Natural killer cell (primary cell): ENCODE measurements around the gene E2F4. TPM values are rescaled to one million over a fixed set of nuclear protein-coding genes. Genes with fewer than 3 reads are reported as not detected.

Experiments
- ATAC-seq, 3 donors: fragments of 150-1000 bp in 2 of 3; fragments of 200-7000 bp in 1 of 3; cut with Tn5 transposase; 1 replicate in 1 of 3; 2 replicates in 2 of 3; pipeline ENCODE4 v1.10.0; 2021; ENCODE audit warnings: mild to moderate bottlenecking in 2 of 3, moderate library complexity in 2 of 3
- DNase-seq, 2 donors: peaks; one replicate each; pipeline versions ENCODE4 v3.0.0 to v3.0.0-alpha.2; 2013 to 2021; ENCODE audit warnings: mixed read lengths in 1 of 2
- H3K27ac ChIP-seq: one replicate; pipeline ENCODE4 v1.5.1; 2013; ENCODE audit warnings: mild to moderate bottlenecking, low read length
- H3K27me3 ChIP-seq: one replicate; pipeline ENCODE4 v1.6.1; 2013; ENCODE audit warnings: low read length; ENCODE audit not compliant: control insufficient read depth, insufficient read depth
- H3K36me3 ChIP-seq: one replicate; pipeline ENCODE4 v1.6.1; 2013; ENCODE audit warnings: low read length; ENCODE audit not compliant: control insufficient read depth, insufficient read depth
- H3K4me1 ChIP-seq: one replicate; pipeline ENCODE4 v1.6.1; 2013; ENCODE audit warnings: low read length; ENCODE audit not compliant: control insufficient read depth, insufficient read depth
- H3K4me3 ChIP-seq: one replicate; pipeline ENCODE4 v1.5.1; 2013; ENCODE audit warnings: low read length
- H3K9me3 ChIP-seq: one replicate; pipeline ENCODE4 v1.6.1; 2013; ENCODE audit warnings: low read length; ENCODE audit not compliant: control insufficient read depth, insufficient read depth
- H3K27ac Mint-ChIP-seq, 2 donors: one replicate each; pipeline ENCODE4 v1.8.0; 2022; ENCODE audit warnings: mild to moderate bottlenecking in 2 of 2, mixed read lengths in 2 of 2, moderate library complexity in 1 of 2
- H3K27me3 Mint-ChIP-seq, 2 donors: one replicate each; pipeline ENCODE4 v1.8.0; 2022; ENCODE audit warnings: low read depth in 2 of 2, mixed read lengths in 2 of 2
- H3K36me3 Mint-ChIP-seq: one replicate; pipeline ENCODE4 v1.8.0; 2022; ENCODE audit warnings: mixed read lengths
- H3K4me1 Mint-ChIP-seq, 2 donors: one replicate each; pipeline ENCODE4 v1.8.0; 2022; ENCODE audit warnings: mixed read lengths in 2 of 2
- H3K4me3 Mint-ChIP-seq: one replicate; pipeline ENCODE4 v1.8.0; 2022; ENCODE audit warnings: mild to moderate bottlenecking, moderate library complexity, mixed read lengths
- H3K9me3 Mint-ChIP-seq, 2 donors: one replicate each; pipeline ENCODE4 v1.8.0; 2022; ENCODE audit warnings: mixed read lengths in 2 of 2
- CTCF ChIP-seq: fragments of 200-600 bp; IDR thresholded peaks from one replicate; pipeline ENCODE4 v1.8.0; 2022; ENCODE audit warnings: antibody characterized with exemption
- WGBS: methylation state at CpG from one replicate; pipeline ENCODE4 v1.1.7; 2013; ENCODE audit warnings: missing lambda C conversion rate; ENCODE audit not compliant: insufficient coverage; 5-methylcytosine and 5-hydroxymethylcytosine counted together
- intact Hi-C: fragments of 100-400 bp; cut with micrococcal nuclease; formaldehyde crosslinking; loops from one replicate; pipeline ENCODE4 v1.14.2; 2022
- total RNA-seq, 4 donors: library from RNA; stranded (reverse); fragments of 120-200 nt in 1 of 4; gene quantifications; one replicate each; pipeline versions ENCODE4 v1.2.3 to v1.2.4, GENCODE V29; 2013 to 2022

The E2F4 gene
- total RNA-seq, 3 donors from 2014 or later (not counting 1 experiment from before 2014, with no cell fraction given): 57.6 to 91.7 (median 74.5) TPM

DNA sequence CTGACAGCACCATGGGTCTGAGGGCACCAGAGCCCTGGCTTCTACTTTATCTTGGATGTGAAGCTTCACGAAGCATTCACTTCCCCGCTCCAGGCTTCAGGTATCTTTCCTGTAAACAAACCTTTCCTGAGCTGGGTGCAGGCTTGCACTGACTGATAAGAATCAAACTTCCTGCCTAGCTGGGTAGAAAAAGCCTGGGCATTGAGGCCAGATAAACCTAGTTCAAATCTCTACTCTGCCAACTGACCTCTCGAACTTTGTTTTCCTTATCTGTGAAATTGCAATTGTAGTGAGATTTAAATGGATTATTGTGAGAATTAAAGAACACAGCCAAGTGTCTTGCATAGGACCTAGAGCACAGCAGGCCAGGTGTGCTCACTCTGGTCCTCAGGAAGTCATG, 32.0 kb downstream of the E2F4 start:
- peaks cover 28 to 34% of the 10 kb centered on the region in 2 donors for H3K4me1 Mint-ChIP-seq
- DNase-seq: no peak

GRCh38 chr16:67226295-67226803, 34.4 kb downstream of the E2F4 start:
- Mint-ChIP-seq H3K9me3 (no peaks in the 10 kb centered on the region), H3K27me3 (no peaks in the 10 kb centered on the region), H3K36me3 (no peaks in the 10 kb centered on the region), H3K4me3 (peak overlapping the region; percentile 100), H3K4me1 (peaks cover 28 to 29% of the 10 kb centered on the region in 2 donors), H3K27ac (peak overlapping the region; percentile 96 to 99)
- WGBS: 13% methylated on average over 12 of the region's 12 CpGs
- ATAC-seq: no peak
- H3K27me3 ChIP-seq: no peaks in the 10 kb centered on the region
- H3K4me1 ChIP-seq: peaks cover 26% of the 10 kb centered on the region
- peak overlapping the region; percentile 100 for H3K4me3 ChIP-seq
- no peak for TF ChIP-seq CTCF
- H3K9me3 ChIP-seq: no peaks in the 10 kb centered on the region
- peaks cover 26% of the 10 kb centered on the region for H3K36me3 ChIP-seq
- H3K27ac ChIP-seq: peak overlapping the region; percentile 80
- intact Hi-C loops: loop anchor here (2.0 kb wide), 2 partner anchors 34 to 42 kb away; partner anchors contain the start of gene E2F4
- DNase-seq: no peak

More for the DNA sequence above, 32.0 kb downstream of the E2F4 start:
- peaks cover 4% of the 10 kb centered on the region for H3K36me3 ChIP-seq
- H3K27me3 ChIP-seq: no peaks in the 10 kb centered on the region
- ATAC-seq: no peak
- intact Hi-C loops: no loop called here
- no peak overlapping the region for H3K4me3 ChIP-seq
- Mint-ChIP-seq H3K4me3 (no peak overlapping the region), H3K36me3 (no peaks in the 10 kb centered on the region), H3K27me3 (no peaks in the 10 kb centered on the region), H3K27ac (no peak overlapping the region), H3K9me3 (no peaks in the 10 kb centered on the region)
- H3K4me1 ChIP-seq: peaks cover 26% of the 10 kb centered on the region
- no peak overlapping the region for H3K27ac ChIP-seq
- WGBS: 54% methylated on average over 3 of the region's 3 CpGs
- no peaks in the 10 kb centered on the region for H3K9me3 ChIP-seq
- no peak for TF ChIP-seq CTCF

DNA sequence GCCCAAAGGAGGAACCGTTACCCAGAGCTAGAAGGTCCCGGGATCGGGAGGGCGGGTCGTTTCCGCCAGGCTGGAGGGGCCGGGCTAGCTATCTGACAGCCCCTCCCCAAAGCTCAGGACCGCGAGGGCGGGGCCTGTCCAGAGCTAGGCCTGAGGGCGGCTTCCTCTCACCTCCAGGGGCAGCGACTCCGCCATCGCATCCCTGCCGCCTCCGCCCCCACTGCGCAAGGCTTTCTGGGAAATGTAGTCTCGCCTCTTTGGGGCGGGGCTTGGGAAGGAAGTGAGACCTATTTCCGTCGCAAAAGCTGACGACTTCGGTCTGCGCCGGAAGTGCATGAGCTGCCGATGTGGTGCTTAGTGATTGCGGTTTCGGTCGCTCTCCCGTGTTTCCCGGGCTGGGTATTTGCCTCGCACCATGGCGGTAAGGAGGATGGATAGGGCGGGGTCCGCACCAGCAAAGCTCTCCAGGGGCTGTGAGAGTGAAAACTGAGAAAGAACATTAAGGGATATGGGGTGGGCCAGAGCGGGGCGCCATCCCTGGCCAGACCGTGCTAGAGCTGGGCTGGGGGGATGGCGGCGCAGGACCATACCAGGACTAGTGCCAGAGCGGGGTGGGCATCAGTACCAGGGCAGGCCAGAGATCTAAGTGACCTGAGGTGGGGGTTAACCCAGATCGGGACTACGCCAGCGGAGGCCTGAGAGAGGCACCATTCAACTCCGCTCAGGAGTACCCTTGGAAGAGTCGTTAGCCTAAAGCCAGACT, 35.0 kb downstream of the E2F4 start, which contains the start of gene TMEM208:
TMEM208 (plus strand) TSS at position 327 of the 763 bp plus-strand sequence; CDS start at position 416, 89 bp downstream.
- ATAC-seq (peak; percentile 97 to 99 (median 97)), DNase-seq (peak; percentile 99)
- H3K27me3 Mint-ChIP-seq: no peaks in the 10 kb centered on the region
- peak within 1 kb of the TSS; percentile 96 to 99 for H3K27ac Mint-ChIP-seq
- WGBS: under 1% methylated on average over 46 of the region's 46 CpGs
- no peaks in the 10 kb centered on the region for H3K9me3 ChIP-seq
- H3K27ac ChIP-seq: peak within 1 kb of the TSS; percentile 80
- peaks cover 26% of the 10 kb centered on the region for H3K4me1 ChIP-seq
- no peaks in the 10 kb centered on the region for H3K27me3 ChIP-seq
- peaks cover 31% of the 10 kb centered on the region for H3K36me3 ChIP-seq
- intact Hi-C loops: loop anchor here (1.0 to 2.0 kb wide), 3 partner anchors 20 to 42 kb away; partner anchors contain the start of genes E2F4 and FHOD1
- no peaks in the 10 kb centered on the region for H3K9me3 Mint-ChIP-seq
- peak; percentile 17 for TF ChIP-seq CTCF
- H3K4me1 Mint-ChIP-seq: peaks cover 28 to 29% of the 10 kb centered on the region in 2 donors
- peak within 1 kb of the TSS; percentile 100 for H3K4me3 Mint-ChIP-seq
- peak within 1 kb of the TSS; percentile 100 for H3K4me3 ChIP-seq
- no peaks in the 10 kb centered on the region for H3K36me3 Mint-ChIP-seq
